Right cardiac atrium (tissue), 5 donors: ENCODE results near the gene TBC1D5. TPM values are rescaled to one million over a fixed set of nuclear protein-coding genes. Genes with fewer than 3 reads are reported as not detected.

Source experiments
- ATAC-seq, 2 donors: fragments of 200-7000 bp; cut with Tn5 transposase; one replicate each; pipeline versions ENCODE4 v1.8.0 to v1.9.1; 2020; ENCODE audit warnings: moderate library complexity in 2 of 2, mild to moderate bottlenecking in 1 of 2
- DNase-seq, 3 donors: peaks; one replicate each; pipeline ENCODE4 v3.0.0-alpha.2; 2020
- H3K27ac ChIP-seq: one replicate; pipeline ENCODE4 v1.5.1; 2013; ENCODE audit warnings: mild to moderate bottlenecking, low read length, control low read depth, moderate library complexity
- H3K27me3 ChIP-seq: one replicate; pipeline ENCODE4 v1.6.1; 2013; ENCODE audit not compliant: control insufficient read depth, insufficient read depth
- H3K4me1 ChIP-seq: one replicate; pipeline ENCODE4 v1.6.1; 2013; ENCODE audit warnings: low read length; ENCODE audit not compliant: control insufficient read depth, insufficient read depth
- H3K4me3 ChIP-seq: one replicate; pipeline ENCODE4 v1.5.1; 2013; ENCODE audit warnings: low read length, control low read depth
- H3K9me3 ChIP-seq: one replicate; pipeline ENCODE4 v1.6.1; 2013; ENCODE audit warnings: low read length; ENCODE audit not compliant: control insufficient read depth
- WGBS: extraction: QIAGEN DNeasy Blood & Tissue Kit; methylation state at CpG from one replicate; pipeline ENCODE4 v1.1.7; 2013; 5-methylcytosine and 5-hydroxymethylcytosine counted together
- intact Hi-C, 4 donors: fragments of 100-400 bp; cut with DNase I; formaldehyde crosslinking; loops; one replicate each; pipeline versions ENCODE4 v1.11.0 to v1.14.0; 2022 to 2023
- polyA plus RNA-seq: library from polyadenylated mRNA; stranded (reverse); fragments of 200-250 nt; gene quantifications from one replicate; pipeline ENCODE4 v1.2.3, GENCODE V29; 2013
- total RNA-seq, 4 donors: library from RNA; stranded (reverse); fragmentation: NEBNext Ultra II Directional; extraction: Animal tissue kit (Norgen Biotek cat#: 25700); gene quantifications; one replicate each; pipeline ENCODE4 v1.2.1, GENCODE V29; 2021
- donor health status: healthy with polysubstance abuse.
- donor health status: DM: no; HTN: yes; CAD: no.
- donor health status: DM: no; HTN: no; CAD: no.
- donor health status: DM: no; HTN: yes; CAD: no; lungs with severe emphysema.
- donor health status: DM: yes; HTN: yes; CAD: no.

Gene TBC1D5
- total and polyA plus RNA-seq, 5 donors: 9.0 to 44.3 (median 39.6) TPM

DNA sequence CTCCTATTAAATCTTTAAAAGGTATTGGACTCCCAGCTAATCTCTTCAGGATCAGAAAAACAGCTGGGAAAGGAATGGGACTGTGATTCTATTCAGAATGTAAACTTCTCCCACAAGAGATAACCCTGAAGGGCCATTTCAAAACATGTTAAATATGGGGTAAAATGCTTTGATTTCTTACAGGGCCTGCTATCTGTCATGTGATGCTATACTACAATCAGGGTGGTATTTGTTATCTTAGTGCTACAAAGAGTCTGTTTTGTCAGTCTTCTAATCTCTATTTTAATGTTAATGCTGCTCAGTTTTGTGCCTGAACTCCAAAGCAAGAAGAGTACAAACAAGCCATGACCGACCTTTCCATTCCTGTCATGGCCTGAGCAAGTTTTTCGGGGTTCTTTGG, 186.9 kb downstream of the TBC1D5 start:
- Histone ChIP-seq H3K27ac (no peak overlapping the region), H3K4me1 (no peaks in the 10 kb centered on the region), H3K27me3 (no peaks in the 10 kb centered on the region), H3K9me3 (no peaks in the 10 kb centered on the region), H3K4me3 (no peak overlapping the region)
- intact Hi-C loops: no loop called here
- WGBS: 95% methylated on average over 2 of the region's 2 CpGs
- no peak for DNase-seq
- ATAC-seq: no peak

DNA sequence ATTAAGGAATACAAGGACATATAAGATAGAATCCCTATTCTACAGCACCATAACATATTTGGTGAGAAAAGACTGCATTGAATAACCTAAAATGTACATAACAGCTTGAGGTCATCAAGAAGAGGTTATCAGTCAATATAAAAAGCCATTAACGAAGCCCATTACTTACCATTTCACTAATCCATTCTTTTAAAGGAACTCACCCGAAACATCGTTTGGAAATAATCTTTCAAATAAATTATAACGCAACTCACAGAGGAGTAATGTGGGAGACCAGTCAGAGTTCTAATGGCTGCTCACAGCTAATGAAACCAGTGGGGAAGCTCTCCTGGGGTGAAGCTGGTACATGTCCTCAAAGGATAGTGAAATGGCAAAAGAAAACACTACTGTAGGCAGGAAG, 188.4 kb downstream of the TBC1D5 start:
- Histone ChIP-seq H3K4me1 (no peaks in the 10 kb centered on the region), H3K9me3 (no peaks in the 10 kb centered on the region), H3K27ac (no peak overlapping the region), H3K4me3 (no peak overlapping the region), H3K27me3 (no peaks in the 10 kb centered on the region)
- DNase-seq (no peak), ATAC-seq (no peak)
- intact Hi-C loops: no loop called here
- 91% methylated on average over 4 of the region's 4 CpGs for WGBS

DNA sequence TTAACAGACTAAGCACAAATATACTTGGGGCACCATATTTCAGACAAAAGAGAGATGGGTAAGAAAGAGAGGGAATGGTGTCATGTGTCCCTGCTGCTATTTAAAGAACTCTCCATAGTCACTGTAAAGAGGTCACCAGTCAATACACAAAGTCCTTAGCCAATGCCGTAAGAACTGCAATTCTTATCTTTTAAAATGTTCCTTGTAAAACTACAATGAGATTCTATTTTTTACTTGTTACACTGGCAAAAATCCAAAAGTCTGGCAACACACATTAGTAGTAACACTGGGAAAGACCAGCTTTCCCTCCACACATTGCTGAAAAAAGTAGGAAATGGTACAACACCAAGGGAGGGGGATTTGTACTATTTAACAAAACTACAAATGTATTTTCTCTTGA, 189.4 kb downstream of the TBC1D5 start:
- DNase-seq: no peak
- Histone ChIP-seq H3K27me3 (no peaks in the 10 kb centered on the region), H3K27ac (no peak overlapping the region), H3K9me3 (no peaks in the 10 kb centered on the region), H3K4me3 (no peak overlapping the region), H3K4me1 (no peaks in the 10 kb centered on the region)
- 14% methylated on average over 1 of the region's 1 CpG for WGBS
- ATAC-seq: peak; percentile 85
- intact Hi-C loops: no loop called here

GRCh38 chr3:17552351-17552750, 190.1 kb downstream of the TBC1D5 start:
- Histone ChIP-seq H3K9me3 (no peaks in the 10 kb centered on the region), H3K27me3 (no peaks in the 10 kb centered on the region), H3K4me3 (no peak overlapping the region), H3K27ac (no peak overlapping the region), H3K4me1 (no peaks in the 10 kb centered on the region)
- ATAC-seq (no peak), DNase-seq (no peak)
- intact Hi-C loops: no loop called here

DNA sequence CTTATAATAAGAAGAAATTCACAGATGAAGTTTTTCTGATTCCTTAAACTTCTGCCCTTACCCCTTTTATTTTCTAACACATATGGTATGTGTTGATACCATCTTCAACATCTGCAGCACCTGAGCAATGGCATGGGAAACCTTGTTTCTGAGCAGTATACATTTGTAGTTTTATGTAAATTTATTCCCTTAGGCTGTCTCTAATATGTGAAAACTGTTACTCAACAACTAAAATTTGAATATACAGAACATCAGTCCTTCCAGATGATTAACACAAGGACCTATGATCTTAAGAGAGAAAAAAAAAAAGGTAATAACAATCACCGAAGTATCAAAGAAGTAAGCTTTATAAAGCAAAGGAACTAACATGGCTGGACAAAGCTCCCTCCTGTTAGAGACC, 190.5 kb downstream of the TBC1D5 start:
- H3K9me3 ChIP-seq: no peaks in the 10 kb centered on the region
- intact Hi-C loops: no loop called here
- H3K4me3 ChIP-seq: no peak overlapping the region
- 96% methylated on average over 1 of the region's 1 CpG for WGBS
- ATAC-seq (no peak), DNase-seq (no peak)
- no peaks in the 10 kb centered on the region for H3K27me3 ChIP-seq
- H3K27ac ChIP-seq: no peak overlapping the region
- no peaks in the 10 kb centered on the region for H3K4me1 ChIP-seq

- H3K27me3 ChIP-seq: no peaks in the 10 kb centered on the region
- no peaks in the 10 kb centered on the region for H3K4me1 ChIP-seq
- intact Hi-C loops: no loop called here
- no peak overlapping the region for H3K27ac ChIP-seq
- ATAC-seq (no peak), DNase-seq (no peak)
- WGBS: 60% methylated on average over 2 of the region's 2 CpGs
- H3K4me3 ChIP-seq: no peak overlapping the region
- no peaks in the 10 kb centered on the region for H3K9me3 ChIP-seq
Measured at GRCh38 chr3:17551333-17551732, 191.1 kb downstream of the TBC1D5 start.

- no peak overlapping the region for H3K27ac ChIP-seq
- ATAC-seq (no peak), DNase-seq (no peak)
- no peak overlapping the region for H3K4me3 ChIP-seq
- intact Hi-C loops: no loop called here
- H3K4me1 ChIP-seq: no peaks in the 10 kb centered on the region
- no peaks in the 10 kb centered on the region for H3K9me3 ChIP-seq
- H3K27me3 ChIP-seq: no peaks in the 10 kb centered on the region
Measured at GRCh38 chr3:17550624-17551023, 191.8 kb downstream of the TBC1D5 start.

- WGBS: 86% methylated on average over 10 of the region's 10 CpGs
- no peaks in the 10 kb centered on the region for H3K4me1 ChIP-seq
- no peak overlapping the region for H3K4me3 ChIP-seq
- no peak overlapping the region for H3K27ac ChIP-seq
- intact Hi-C loops: no loop called here
- peak; percentile 20 to 54 (median 51) for DNase-seq
- H3K27me3 ChIP-seq: no peaks in the 10 kb centered on the region
- ATAC-seq: no peak
- no peaks in the 10 kb centered on the region for H3K9me3 ChIP-seq
Measured at GRCh38 chr3:17546500-17547255, 195.8 kb downstream of the TBC1D5 start.

- Histone ChIP-seq H3K27ac (no peak overlapping the region), H3K4me1 (no peaks in the 10 kb centered on the region), H3K9me3 (no peaks in the 10 kb centered on the region), H3K4me3 (no peak overlapping the region), H3K27me3 (no peaks in the 10 kb centered on the region)
- ATAC-seq: no peak
- intact Hi-C loops: no loop called here
- no peak for DNase-seq
- WGBS: 92% methylated on average over 2 of the region's 2 CpGs
Measured at GRCh38 chr3:17544632-17545031, 197.8 kb downstream of the TBC1D5 start.

DNA sequence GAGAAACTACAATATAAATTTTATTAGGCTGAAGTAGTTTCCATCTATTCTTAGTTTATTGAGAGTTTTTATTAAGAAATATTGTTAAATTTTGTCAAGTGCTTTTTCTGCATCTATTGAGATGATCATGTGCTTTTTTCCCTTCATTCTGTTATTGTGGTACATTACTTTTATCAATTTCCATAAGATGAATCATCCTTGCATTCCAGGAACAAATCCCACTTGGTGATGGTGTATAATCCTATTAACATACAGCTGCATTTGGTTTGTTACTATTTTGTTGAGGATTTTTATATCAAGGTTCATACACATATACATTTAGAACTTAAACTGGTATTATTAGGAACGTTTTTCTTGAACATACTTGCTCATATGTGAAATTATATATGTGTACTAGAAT, 199.8 kb downstream of the TBC1D5 start:
- H3K9me3 ChIP-seq: no peaks in the 10 kb centered on the region
- H3K4me1 ChIP-seq: no peaks in the 10 kb centered on the region
- no peak for ATAC-seq
- intact Hi-C loops: no loop called here
- H3K27ac ChIP-seq: no peak overlapping the region
- WGBS: 92% methylated on average over 1 of the region's 1 CpG
- no peak for DNase-seq
- no peak overlapping the region for H3K4me3 ChIP-seq
- no peaks in the 10 kb centered on the region for H3K27me3 ChIP-seq

DNA sequence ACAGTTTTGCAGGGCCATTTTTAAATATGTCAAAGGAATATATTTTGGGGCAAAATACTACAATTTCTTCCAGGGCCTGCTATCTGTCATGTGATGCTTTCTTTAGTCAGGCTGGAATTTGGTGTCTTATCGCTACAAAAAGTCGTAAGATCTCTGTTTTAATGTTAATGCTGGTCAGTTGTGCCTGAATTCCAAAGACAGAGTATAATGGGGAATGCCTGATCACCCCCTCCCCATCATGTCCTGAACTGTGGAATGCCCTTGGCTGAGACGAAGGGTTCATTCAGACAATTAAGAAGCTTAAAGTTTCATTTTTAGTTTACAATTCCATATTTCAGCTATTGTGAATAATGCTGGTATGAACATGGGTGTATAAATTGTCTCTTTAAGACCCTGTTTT, 203.0 kb downstream of the TBC1D5 start:
- Histone ChIP-seq H3K27me3 (no peaks in the 10 kb centered on the region), H3K9me3 (no peaks in the 10 kb centered on the region), H3K27ac (no peak overlapping the region), H3K4me1 (no peaks in the 10 kb centered on the region), H3K4me3 (no peak overlapping the region)
- intact Hi-C loops: no loop called here
- DNase-seq: no peak
- no peak for ATAC-seq
- WGBS: 94% methylated on average over 3 of the region's 3 CpGs

GRCh38 chr3:17535274-17535673, 207.2 kb downstream of the TBC1D5 start:
- WGBS: 26% methylated on average over 2 of the region's 2 CpGs
- H3K27me3 ChIP-seq: no peaks in the 10 kb centered on the region
- ATAC-seq: peak; percentile 78 to 86

More at GRCh38 chr3:17535274-17535673, 207.2 kb downstream of the TBC1D5 start:
- Histone ChIP-seq H3K4me3 (no peak overlapping the region), H3K9me3 (no peaks in the 10 kb centered on the region), H3K4me1 (no peaks in the 10 kb centered on the region), H3K27ac (no peak overlapping the region)
- intact Hi-C loops: no loop called here
- no peak for DNase-seq
